ENCODE measurements around the gene OVOL3.
"Not testable (repeated sequence)": the region's sequence is repeated elsewhere in the genome, so short reads cannot be mapped to it uniquely, and the experiment has no call there.

Gene OVOL3

GRCh38 chr19:36112678-36113077 lies 1.7 kb downstream of the OVOL3 start:
- H3K9me3 Mint-ChIP-seq = no peaks in the 10 kb centered on the region
- no peak overlapping the region for H3K27ac Mint-ChIP-seq
- no peaks in the 10 kb centered on the region for H3K27me3 Mint-ChIP-seq
- peaks cover 10% of the 10 kb centered on the region for H3K36me3 Mint-ChIP-seq
- no peak for DNase-seq (ENCODE audit: low spot score in 2 of 2)
- H3K4me3 Mint-ChIP-seq = peak overlapping the region; percentile 45
- peaks cover 21% of the 10 kb centered on the region for H3K4me1 Mint-ChIP-seq
- ATAC-seq (ENCODE audit: low read depth) = no peak

- Mint-ChIP-seq H3K4me1 (peaks cover 25% of the 10 kb centered on the region), H3K27me3 (no peaks in the 10 kb centered on the region), H3K27ac (no peak overlapping the region), H3K36me3 (peaks cover 13% of the 10 kb centered on the region), H3K4me3 (peak overlapping the region; percentile 92), H3K9me3 (no peaks in the 10 kb centered on the region)
- no peak for ATAC-seq (ENCODE audit: low read depth)
- DNase-seq (ENCODE audit: low spot score in 2 of 2) = no peak
These were observed 2.5 kb downstream of the OVOL3 start for GRCh38 chr19:36113425-36113824.

- H3K4me1 Mint-ChIP-seq = peaks cover 25% of the 10 kb centered on the region
- H3K27me3 Mint-ChIP-seq = no peaks in the 10 kb centered on the region
- H3K36me3 Mint-ChIP-seq = peaks cover 13% of the 10 kb centered on the region
- H3K27ac Mint-ChIP-seq = peak overlapping the region; percentile 98
- ATAC-seq (ENCODE audit: low read depth) = no peak
- no peaks in the 10 kb centered on the region for H3K9me3 Mint-ChIP-seq
- peak; percentile 16 to 22 for DNase-seq (ENCODE audit: low spot score in 2 of 2)
- peak overlapping the region; percentile 92 for H3K4me3 Mint-ChIP-seq
These were observed 3.2 kb downstream of the OVOL3 start for GRCh38 chr19:36113894-36114720.

- Mint-ChIP-seq H3K9me3 (no peaks in the 10 kb centered on the region), H3K36me3 (peaks cover 14% of the 10 kb centered on the region), H3K4me3 (peak within 1 kb of the TSS; percentile 92), H3K27ac (peak within 1 kb of the TSS; percentile 98), H3K27me3 (no peaks in the 10 kb centered on the region), H3K4me1 (peaks cover 25% of the 10 kb centered on the region)
- DNase-seq (ENCODE audit: low spot score in 2 of 2) = peak; percentile 96 to 97
- peak; percentile 79 for ATAC-seq (ENCODE audit: low read depth)
These were observed 3.9 kb downstream of the OVOL3 start, which contains the start of gene POLR2I for GRCh38 chr19:36114721-36115452. TSS of gene POLR2I (minus strand) at chr19:36114875. CDS start at chr19:36114856, 19 bp downstream.

- Mint-ChIP-seq H3K9me3 (no peaks in the 10 kb centered on the region), H3K36me3 (peaks cover 22% of the 10 kb centered on the region), H3K27ac (peak within 1 kb of the TSS; percentile 98), H3K4me3 (peak within 1 kb of the TSS; percentile 92), H3K27me3 (no peaks in the 10 kb centered on the region), H3K4me1 (peaks cover 33% of the 10 kb centered on the region)
- ATAC-seq (ENCODE audit: low read depth) (peak; percentile 48), DNase-seq (ENCODE audit: low spot score in 2 of 2) (peak in 1 of 2 donors; percentile 29)
These were observed 4.8 kb downstream of the OVOL3 start, which contains the start of gene TBCB for GRCh38 chr19:36115453-36116343. TSS of gene TBCB (plus strand) at chr19:36115468. CDS start at chr19:36115561, 93 bp downstream.

GRCh38 chr19:36116344-36116637 lies 5.3 kb downstream of the OVOL3 start:
- ATAC-seq (ENCODE audit: low read depth) = no peak

GRCh38 chr19:36120092-36120983 lies 9.4 kb downstream of the OVOL3 start:
- no peaks in the 10 kb centered on the region for H3K9me3 Mint-ChIP-seq
- no peak overlapping the region for H3K4me3 Mint-ChIP-seq
- H3K36me3 Mint-ChIP-seq = peaks cover 31% of the 10 kb centered on the region
- no peak overlapping the region for H3K27ac Mint-ChIP-seq
- no peaks in the 10 kb centered on the region for H3K27me3 Mint-ChIP-seq
- ATAC-seq (ENCODE audit: low read depth) (no peak), DNase-seq (ENCODE audit: low spot score in 2 of 2) (no peak)
- peaks cover 21% of the 10 kb centered on the region for H3K4me1 Mint-ChIP-seq

More at GRCh38 chr19:36116344-36116637, 5.3 kb downstream of the OVOL3 start:
- H3K27me3 Mint-ChIP-seq = no peaks in the 10 kb centered on the region
- peaks cover 34% of the 10 kb centered on the region for H3K4me1 Mint-ChIP-seq
- H3K36me3 Mint-ChIP-seq = peaks cover 25% of the 10 kb centered on the region
- H3K27ac Mint-ChIP-seq = peak overlapping the region; percentile 98
- H3K4me3 Mint-ChIP-seq = peak overlapping the region; percentile 92
- no peak for DNase-seq (ENCODE audit: low spot score in 2 of 2)
- no peaks in the 10 kb centered on the region for H3K9me3 Mint-ChIP-seq

GRCh38 chr19:36120984-36121358 lies 10.0 kb downstream of the OVOL3 start:
- DNase-seq (ENCODE audit: low spot score in 2 of 2) = no peak
- Mint-ChIP-seq H3K36me3 (peaks cover 37% of the 10 kb centered on the region), H3K27me3 (no peaks in the 10 kb centered on the region), H3K27ac (no peak overlapping the region), H3K4me3 (no peak overlapping the region), H3K4me1 (peaks cover 21% of the 10 kb centered on the region), H3K9me3 (no peaks in the 10 kb centered on the region)
- no peak for ATAC-seq (ENCODE audit: low read depth)

- Mint-ChIP-seq H3K4me3 (no peak overlapping the region), H3K9me3 (no peaks in the 10 kb centered on the region), H3K36me3 (peaks cover 35% of the 10 kb centered on the region), H3K27me3 (no peaks in the 10 kb centered on the region), H3K27ac (no peak overlapping the region), H3K4me1 (peaks cover 16% of the 10 kb centered on the region)
- DNase-seq (ENCODE audit: low spot score in 2 of 2) = no peak
- ATAC-seq (ENCODE audit: low read depth) = no peak
These were observed 10.7 kb downstream of the OVOL3 start for GRCh38 chr19:36121486-36122124.

- DNase-seq (ENCODE audit: low spot score in 2 of 2) (no peak), ATAC-seq (ENCODE audit: low read depth) (no peak)
- H3K4me3 Mint-ChIP-seq = no peak overlapping the region
These were observed 14.6 kb downstream of the OVOL3 start for GRCh38 chr19:36125557-36125956.

GRCh38 chr19:36128392-36128736 lies 17.4 kb downstream of the OVOL3 start:
- Mint-ChIP-seq H3K4me3 (peak overlapping the region; percentile 95), H3K27ac (peak overlapping the region; percentile 76), H3K27me3 (no peaks in the 10 kb centered on the region), H3K9me3 (no peaks in the 10 kb centered on the region), H3K36me3 (peaks cover 7% of the 10 kb centered on the region), H3K4me1 (peaks cover 13% of the 10 kb centered on the region)
- ATAC-seq (ENCODE audit: low read depth) (peak; percentile 28), DNase-seq (ENCODE audit: low spot score in 2 of 2) (no peak)

More at GRCh38 chr19:36125557-36125956, 14.6 kb downstream of the OVOL3 start:
- no peaks in the 10 kb centered on the region for H3K9me3 Mint-ChIP-seq
- H3K4me1 Mint-ChIP-seq = peaks cover 11% of the 10 kb centered on the region
- no peaks in the 10 kb centered on the region for H3K27me3 Mint-ChIP-seq
- peak overlapping the region; percentile 59 for H3K27ac Mint-ChIP-seq
- H3K36me3 Mint-ChIP-seq = peaks cover 21% of the 10 kb centered on the region

- DNase-seq (ENCODE audit: low spot score in 2 of 2); H3K27me3 Mint-ChIP-seq: not testable (repeated sequence)
These were observed 20.3 kb downstream of the OVOL3 start for GRCh38 chr19:36131221-36131620.

More at GRCh38 chr19:36131221-36131620, 20.3 kb downstream of the OVOL3 start:
- H3K9me3 Mint-ChIP-seq; H3K36me3 Mint-ChIP-seq; H3K27ac Mint-ChIP-seq; ATAC-seq (ENCODE audit: low read depth); H3K4me3 Mint-ChIP-seq: not testable (repeated sequence)
- H3K4me1 Mint-ChIP-seq = peaks cover 13% of the 10 kb centered on the region

All from memory B cell (primary cell).